HG03575 (cell line): Measurements from ENCODE around the gene RAB7A.
"Not testable (repeated sequence)": the region's sequence is repeated elsewhere in the genome, so short reads cannot be mapped to it uniquely, and the experiment has no call there.

Experiments used
- ATAC-seq: cut with Tn5 transposase; IDR thresholded peaks from one replicate; pipeline ENCODE4 v1.9.1; 2021; ENCODE audit not compliant: unreplicated experiment, insufficient number of reproducible peaks, low FRiP score; ENCODE audit errors: extremely low read depth

The RAB7A gene

GRCh38 chr3:128709506-128710210, 16.3 kb upstream of the RAB7A start:
- no peak for ATAC-seq

GRCh38 chr3:128710816-128711433, 15.1 kb upstream of the RAB7A start:
- ATAC-seq: no peak

- ATAC-seq: no peak
These were observed 13.1 kb upstream of the RAB7A start for GRCh38 chr3:128712848-128713247.

GRCh38 chr3:128714887-128715491, 11.0 kb upstream of the RAB7A start:
- no peak for ATAC-seq

- ATAC-seq: not testable (repeated sequence)
These were observed 7.1 kb upstream of the RAB7A start for GRCh38 chr3:128718892-128719291.

GRCh38 chr3:128720891-128721290, 5.1 kb upstream of the RAB7A start:
- no peak for ATAC-seq

GRCh38 chr3:128723477-128723876, 2.5 kb upstream of the RAB7A start:
- ATAC-seq: no peak

GRCh38 chr3:128725547-128726022, 398 bp upstream of the RAB7A start:
- no peak for ATAC-seq

GRCh38 chr3:128727059-128727458, 1.1 kb downstream of the RAB7A start:
- ATAC-seq: no peak

GRCh38 chr3:128727485-128727884, 1.5 kb downstream of the RAB7A start:
- ATAC-seq: no peak

- ATAC-seq: no peak
These were observed 2.0 kb downstream of the RAB7A start for GRCh38 chr3:128727996-128728395.

GRCh38 chr3:128728521-128728920, 2.5 kb downstream of the RAB7A start:
- ATAC-seq: not testable (repeated sequence)

- ATAC-seq: no peak
These were observed 4.5 kb downstream of the RAB7A start for GRCh38 chr3:128730471-128730870.

GRCh38 chr3:128734523-128735189, 8.7 kb downstream of the RAB7A start:
- no peak for ATAC-seq

- no peak for ATAC-seq
These were observed 9.3 kb downstream of the RAB7A start for GRCh38 chr3:128735287-128735686.

GRCh38 chr3:128735884-128736283, 9.9 kb downstream of the RAB7A start:
- no peak for ATAC-seq

- no peak for ATAC-seq
These were observed 10.6 kb downstream of the RAB7A start for GRCh38 chr3:128736601-128737000.

GRCh38 chr3:128740621-128741020, 14.6 kb downstream of the RAB7A start:
- no peak for ATAC-seq

- no peak for ATAC-seq
These were observed 17.0 kb downstream of the RAB7A start for GRCh38 chr3:128742821-128743594.
